ENCODE data around the gene MS4A6E.
"Not testable (repeated sequence)": the region's sequence is repeated elsewhere in the genome, so short reads cannot be mapped to it uniquely, and the experiment has no call there.

Gene MS4A6E, protein sequence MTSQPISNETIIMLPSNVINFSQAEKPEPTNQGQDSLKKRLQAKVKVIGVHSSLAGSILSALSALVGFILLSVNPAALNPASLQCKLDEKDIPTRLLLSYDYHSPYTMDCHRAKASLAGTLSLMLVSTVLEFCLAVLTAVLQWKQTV

DNA sequence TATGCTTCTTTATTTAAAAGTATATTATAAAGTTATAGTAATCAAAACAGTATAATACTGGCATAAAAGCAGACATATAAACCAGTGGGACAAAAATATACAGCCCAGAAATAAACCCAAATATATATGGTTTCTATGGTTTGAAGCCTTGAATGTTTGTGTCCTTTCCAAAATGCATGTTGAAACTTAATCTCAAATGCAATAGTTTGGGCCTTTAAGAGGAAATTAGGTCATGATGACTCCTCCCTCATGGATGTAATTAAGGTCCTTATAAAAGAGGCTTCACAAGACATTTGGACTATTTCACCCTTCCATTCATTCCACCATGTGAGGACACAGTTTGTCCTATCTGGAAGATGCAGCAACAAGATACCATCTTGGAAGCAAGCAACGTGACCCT lies at the start of gene MS4A6E:
Gene MS4A6E (plus strand): TSS at position 301 of the 400 bp plus-strand sequence. CDS start 7,641 bp downstream, outside the sequence.
- no peak for DNase-seq

DNA sequence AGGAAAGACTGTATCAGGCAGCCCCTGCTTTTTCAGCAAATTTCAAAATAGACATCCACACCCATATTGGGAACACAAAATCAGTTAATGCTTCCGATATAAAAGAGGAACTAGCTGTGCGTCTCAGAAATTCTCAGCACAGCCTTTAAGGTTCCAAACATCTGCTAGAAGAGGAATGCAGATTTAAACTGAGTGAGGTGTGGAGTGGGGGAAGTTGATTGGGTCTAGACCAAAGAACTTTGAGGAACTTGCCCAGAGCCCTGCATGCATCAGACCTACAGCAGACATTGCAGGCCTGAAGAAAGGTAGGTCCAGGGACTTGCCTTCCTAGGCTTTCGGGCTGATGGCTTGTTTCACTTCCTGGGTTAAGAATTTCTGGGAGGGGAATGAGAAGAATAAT lies 46.6 kb upstream of the MS4A6E start, which contains the start of gene MS4A4A:
Gene MS4A4A (plus strand): TSS at position 255 of the 400 bp plus-strand sequence. CDS start 10 bp downstream, at position 265.
- no peak for DNase-seq

DNA sequence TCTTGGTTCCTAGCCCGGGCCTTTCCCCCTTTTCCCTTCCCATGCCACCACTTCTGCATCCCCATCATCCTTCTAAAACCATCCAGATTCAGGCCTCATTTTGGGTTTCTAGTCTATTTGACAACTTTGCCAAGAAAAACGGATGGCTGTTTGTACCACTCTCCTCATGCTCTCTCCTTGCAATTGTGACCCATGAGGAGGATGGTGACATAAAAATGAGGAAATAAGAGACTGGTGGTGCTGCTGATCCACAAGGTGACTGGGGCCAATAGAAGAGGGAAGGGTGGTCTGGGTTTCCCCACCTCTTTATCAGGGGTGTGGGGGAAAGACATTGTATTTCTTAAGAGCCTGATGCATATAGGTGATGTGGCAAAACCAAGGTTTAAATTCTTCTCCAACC lies 45.6 kb upstream of the MS4A6E start:
- no peak for DNase-seq

DNA sequence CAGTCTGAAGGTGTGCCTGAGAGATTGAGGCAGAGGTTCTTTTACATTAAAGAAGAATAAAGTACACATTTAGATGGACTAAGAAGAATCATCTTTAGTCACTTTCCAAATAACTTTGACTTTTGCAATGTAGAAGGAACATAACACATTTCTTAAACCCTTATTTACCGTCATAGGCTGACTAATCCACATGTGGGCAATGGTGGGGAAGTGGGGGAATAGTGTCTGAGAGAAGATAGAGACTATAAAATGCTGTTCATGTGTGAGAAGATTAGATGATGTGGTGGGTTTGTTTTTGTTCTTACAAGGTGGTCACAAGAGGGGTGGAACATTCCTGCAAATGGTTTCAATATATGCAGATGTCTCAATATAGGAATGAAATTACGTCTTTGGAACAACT lies 44.8 kb upstream of the MS4A6E start:
- no peak for DNase-seq

DNA sequence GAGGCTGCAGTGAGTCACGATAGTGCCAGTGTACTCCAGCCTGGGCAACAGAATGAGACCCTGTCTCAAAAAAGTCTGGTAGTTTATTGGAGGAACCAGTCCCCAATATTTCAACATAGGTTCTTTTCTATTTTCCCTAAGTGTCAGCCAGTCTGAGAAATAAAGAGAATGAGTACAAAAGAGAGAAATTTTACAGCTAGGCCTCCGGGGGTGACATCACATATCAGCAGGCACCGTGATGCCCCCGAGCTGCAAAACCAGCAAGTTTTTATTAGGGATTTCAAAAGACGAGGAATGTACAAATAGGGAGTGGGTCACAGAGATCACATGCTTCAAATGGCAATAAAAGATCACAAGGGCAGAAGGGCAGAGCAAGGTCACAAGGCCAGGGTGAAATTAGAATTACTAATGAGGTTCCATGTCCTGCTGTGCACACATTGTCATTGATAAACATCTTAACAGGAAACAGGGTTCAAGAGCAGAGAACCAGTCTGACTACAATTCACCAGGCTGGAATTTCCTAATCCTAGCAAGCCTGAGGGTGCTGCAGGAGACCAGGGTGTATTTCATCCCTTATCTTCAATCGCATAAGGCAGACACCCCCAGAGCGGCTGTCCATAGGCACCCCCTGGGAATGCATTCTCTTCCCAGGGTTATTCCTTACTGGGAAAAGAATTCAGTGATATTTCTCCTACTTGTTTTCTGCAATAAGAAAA lies 41.5 kb upstream of the MS4A6E start:
- DNase-seq, result not testable (repeated sequence)

DNA sequence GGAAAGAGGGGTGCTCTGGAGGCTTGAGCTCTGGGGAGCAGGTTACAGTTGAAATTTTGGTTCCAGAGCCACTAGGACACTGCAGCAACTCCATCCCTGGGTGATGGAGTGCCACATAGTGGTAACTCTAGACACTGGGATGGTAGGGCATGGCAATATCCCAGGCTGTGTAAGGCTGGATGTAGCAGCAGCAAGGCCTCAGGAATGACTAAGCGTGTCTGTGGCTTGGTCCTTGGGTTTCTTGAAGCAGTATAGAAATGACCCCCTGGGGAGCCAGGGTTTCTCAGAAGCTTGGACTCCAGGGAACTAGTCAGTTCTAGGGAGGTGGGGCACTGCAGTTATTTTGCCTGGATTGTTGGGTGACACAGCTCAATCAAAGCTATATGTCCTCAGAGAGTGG lies 38.5 kb upstream of the MS4A6E start:
- DNase-seq, result no peak

DNA sequence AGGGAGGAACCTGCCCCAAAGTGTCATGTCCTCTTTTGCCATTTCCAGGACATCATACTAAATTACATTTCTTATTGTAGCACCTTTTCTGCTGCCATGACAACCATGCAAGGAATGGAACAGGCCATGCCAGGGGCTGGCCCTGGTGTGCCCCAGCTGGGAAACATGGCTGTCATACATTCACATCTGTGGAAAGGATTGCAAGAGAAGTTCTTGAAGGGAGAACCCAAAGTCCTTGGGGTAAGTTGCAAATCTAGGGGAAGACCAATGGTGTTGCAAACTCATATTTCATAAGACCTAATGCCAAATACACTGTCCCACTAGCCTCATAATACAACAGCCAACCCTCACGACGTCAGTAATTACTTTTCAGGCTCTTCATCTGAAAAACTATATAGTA lies 34.9 kb upstream of the MS4A6E start:
- no peak for DNase-seq

DNA sequence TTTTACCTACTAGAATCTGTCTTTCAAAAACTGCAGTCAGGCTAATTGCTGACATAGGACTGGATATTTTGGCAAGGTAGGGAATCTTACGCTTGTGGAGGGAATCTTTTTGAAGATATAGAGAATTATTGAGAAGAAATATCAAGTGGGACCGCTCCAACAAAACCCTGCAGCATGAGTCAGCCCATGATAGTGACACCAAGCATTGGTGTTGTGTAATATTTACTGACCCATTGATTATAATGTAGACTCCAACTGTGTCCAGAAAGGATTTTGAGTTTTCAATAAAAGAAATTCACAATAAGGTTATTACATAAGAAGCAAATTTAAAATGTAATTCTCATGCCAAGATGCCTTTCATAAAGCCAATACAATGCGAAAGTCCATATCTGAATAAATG lies 25.9 kb upstream of the MS4A6E start:
- no peak for DNase-seq

DNA sequence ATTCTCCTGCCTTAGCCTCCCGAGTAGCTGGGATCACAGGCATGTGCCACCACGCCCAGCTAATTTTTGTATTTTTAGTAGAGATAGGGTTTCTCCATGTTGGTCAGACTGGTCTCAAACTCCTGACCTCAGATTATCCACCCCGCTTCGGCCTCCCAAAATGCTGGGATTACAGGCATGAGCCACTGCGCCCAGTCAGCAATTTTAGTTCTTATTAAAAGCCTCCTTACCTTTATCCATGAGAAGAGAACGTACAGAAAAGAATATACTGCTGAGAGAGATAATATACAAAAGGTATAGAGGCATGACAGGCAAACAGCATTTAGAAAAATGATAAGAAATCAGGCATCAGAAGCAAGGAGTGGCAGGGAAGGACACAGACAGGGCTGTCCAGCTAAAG lies 25.2 kb upstream of the MS4A6E start:
- DNase-seq, result not testable (repeated sequence)

DNA sequence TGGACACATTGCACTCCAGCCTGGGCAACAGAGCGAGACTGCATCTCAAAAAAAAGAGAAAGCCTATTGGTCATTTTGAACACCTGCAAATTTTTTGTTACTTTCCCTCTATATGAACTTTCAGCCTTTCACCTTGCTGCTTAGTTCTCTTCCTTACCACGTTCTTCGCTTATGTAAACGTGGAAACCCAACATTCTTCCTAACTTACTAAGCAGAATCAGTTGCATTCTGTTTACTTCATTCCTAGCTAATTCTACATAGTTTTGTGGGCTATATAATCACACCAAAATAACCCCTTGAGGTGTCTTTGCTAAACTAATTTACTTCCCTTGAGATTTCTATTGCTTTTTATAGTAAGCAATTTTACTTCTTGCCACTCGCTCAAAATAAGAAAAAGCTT lies 23.4 kb upstream of the MS4A6E start:
- no peak for DNase-seq

DNA sequence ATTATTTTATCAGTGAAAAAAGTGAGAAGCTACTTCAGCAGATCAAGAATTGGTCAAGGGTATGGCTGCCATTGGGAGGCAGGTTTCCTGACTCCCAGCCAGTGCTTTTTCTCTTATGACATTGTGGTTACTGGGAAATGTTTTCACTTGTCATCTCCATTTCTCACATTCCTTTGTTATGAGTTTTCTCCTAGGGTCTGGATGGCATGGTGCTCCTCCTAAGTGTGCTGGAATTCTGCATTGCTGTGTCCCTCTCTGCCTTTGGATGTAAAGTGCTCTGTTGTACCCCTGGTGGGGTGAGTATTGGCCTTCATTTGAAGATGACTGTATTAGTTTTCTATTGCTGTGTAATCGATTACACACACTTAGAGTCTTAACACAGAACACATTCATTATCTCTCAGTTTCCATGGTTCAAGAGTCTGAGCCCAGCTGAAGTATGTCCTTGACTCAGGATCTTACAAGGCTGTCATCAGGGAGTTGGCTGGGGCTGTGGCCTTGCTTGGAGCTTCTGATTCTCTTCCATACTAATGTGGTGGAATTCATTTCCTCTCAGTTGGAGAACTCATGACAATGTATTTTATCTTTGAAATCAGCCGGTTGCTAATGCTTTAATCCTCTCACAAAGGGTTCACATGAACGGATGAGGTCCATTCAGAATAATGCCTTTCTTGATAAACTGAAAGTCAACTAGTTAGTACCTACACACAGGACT lies 21.0 kb upstream of the MS4A6E start:
- DNase-seq, result no peak

DNA sequence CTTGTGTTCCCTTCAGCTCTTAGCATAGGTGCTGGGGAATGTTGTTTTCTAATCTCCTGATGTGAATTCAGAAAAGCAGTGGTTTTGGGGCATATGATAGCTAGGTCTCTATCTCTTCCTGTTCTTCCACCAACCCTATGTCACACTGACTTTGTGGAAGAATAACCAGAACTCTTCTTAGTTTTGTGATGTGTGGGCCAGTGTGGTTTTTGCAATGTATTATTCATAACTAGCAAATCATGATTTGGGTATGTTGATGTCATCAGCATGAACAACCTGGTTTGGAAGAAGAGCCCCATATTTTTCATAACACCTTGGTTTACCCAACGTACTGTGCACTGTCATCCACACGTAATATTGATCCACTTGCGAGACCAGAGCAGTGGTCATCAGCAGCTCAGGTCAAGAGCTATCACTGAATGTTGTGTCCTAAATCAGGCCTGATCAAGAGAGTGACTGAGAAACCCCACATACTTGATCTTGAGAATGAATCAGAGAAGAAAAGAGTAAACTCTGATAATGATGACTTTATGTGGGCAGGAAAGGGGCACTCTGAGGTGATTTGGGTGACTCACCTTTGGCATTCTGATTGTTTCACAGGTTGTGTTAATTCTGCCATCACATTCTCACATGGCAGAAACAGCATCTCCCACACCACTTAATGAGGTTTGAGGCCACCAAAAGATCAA lies 19.4 kb upstream of the MS4A6E start:
- peak; percentile 34 for DNase-seq

DNA sequence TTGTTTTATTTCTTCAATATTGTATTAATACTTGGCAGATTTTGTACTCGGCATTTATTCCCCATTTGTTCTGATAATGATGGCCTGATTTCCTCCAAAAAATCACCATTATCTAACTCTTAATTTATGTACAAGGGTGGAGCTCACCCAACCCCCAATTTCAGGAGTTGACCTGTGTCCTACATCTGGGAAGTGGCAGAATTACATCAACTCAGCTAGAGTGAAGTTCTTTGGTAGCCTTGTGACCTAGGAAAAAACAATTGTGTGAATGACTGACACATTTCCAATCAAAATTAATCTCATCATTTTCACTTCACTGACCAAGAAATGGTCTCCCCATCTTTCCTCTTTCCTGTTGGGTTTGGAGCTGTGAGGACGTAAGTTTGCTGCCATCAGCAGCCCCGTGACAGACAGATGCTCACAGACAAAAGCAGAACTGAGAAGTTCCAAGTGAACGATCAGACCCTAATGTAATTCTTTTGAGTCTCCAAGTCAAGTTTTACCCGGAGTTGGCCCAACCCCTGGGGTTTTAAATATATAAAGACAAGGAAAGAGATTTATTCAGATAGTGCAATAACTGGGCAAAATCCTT lies 16.6 kb upstream of the MS4A6E start:
- DNase-seq, result no peak

DNA sequence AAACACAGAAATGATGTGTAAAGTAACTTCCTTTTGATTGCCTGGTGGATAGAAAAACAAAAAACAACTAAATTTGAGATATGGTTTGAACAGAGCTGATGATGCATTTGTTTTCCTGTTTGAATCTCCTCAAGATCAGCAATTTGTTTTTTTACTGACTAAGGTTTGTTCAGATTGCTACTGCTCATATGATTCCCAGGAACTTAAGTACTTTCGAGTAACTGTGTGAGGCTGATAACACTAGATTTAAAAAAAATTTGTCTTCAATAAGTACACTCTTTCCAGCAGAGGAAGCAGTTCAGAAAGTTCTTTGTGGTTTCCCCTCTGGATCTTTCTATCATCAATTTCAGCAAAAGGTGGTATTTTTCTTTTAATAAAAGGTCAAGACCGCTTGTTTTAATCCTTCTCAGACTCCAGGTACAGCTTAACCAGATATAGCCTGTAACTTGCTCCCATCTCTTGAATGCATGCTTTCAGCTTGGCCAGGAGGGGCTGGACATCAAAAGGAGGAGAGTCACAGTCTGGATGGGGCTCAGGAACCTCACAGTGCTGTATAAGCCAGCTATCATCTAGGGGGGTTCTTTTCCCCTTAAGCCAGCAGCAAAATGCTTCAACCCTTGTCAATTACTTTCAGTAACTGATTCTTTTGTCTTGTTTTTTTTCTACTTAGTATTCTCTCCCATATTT lies 12.3 kb upstream of the MS4A6E start:
- no peak for DNase-seq

DNA sequence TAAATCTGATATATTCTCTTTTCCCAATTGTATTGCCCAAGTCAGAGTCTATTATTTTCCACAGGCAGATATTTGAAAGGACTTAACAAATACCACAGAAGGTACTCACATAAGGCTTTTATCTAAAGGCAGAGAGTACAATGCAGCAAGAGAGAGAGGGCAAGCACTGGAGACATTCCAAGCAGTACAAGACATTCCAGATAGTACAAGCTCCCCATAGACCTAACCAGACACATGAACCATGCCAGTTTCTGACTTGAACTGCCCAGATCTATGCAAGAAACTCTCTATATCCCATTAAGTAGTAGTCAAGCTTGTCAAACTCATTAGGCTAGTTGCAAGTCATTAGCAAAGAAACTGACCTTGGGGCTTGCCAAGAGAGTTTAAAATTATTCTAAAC lies 11.2 kb upstream of the MS4A6E start:
- DNase-seq, result no peak

DNA sequence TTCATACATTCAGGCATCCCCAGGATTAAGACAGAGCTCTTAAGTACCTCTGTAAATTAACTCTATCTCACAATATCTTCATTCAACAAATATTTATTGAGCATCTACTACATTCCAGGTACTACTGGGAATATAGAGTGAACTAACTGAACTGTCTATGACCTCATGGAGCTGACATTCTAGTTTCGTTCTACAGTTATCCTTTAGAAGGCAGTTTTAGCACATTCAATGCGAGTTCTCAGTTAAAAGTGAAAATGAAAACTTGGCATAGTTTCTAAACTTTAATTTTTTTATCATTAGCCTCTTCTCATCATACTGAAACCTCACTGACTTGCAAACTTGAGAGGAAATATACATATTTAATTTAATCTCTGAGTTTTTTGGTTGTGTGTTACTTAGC lies 10.7 kb upstream of the MS4A6E start:
- no peak for DNase-seq

DNA sequence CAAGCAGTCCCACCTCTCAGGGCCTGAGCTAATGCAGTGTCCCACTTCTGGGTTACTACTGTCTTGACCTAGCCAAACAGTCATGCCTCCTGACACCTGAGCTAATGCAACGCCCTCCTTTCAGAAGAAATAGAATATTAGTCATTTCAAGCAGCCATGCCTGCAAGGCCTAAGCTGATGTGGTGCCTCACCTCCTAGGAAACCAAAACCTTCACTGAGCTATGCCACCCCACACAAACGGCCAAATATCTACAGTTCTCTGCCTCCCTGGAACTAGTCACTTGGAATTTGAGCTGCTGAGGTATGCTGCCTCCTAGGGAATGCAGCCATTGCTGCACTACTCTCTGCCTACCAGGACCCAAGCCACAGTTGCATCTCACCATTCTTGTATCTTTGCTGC lies 8.3 kb upstream of the MS4A6E start:
- DNase-seq, result no peak

DNA sequence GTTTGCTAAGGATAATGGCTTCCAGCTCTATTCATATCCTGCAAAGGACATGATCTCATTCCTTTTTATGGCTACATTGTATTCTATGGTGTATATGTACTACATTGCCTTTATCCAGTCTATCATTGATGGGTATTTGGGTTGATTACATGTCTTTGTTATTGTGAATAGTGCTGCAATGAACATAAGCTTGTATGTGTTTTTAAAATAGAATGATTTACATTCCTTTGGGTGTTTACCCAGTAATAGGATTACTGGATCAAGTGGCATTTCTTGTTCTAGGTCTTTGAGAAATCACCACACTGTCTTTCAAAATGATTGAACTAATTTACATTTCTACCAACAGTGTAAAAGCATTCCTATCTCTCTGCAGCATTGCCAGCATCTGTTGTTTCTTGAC lies 6.0 kb upstream of the MS4A6E start:
- DNase-seq, result no peak

DNA sequence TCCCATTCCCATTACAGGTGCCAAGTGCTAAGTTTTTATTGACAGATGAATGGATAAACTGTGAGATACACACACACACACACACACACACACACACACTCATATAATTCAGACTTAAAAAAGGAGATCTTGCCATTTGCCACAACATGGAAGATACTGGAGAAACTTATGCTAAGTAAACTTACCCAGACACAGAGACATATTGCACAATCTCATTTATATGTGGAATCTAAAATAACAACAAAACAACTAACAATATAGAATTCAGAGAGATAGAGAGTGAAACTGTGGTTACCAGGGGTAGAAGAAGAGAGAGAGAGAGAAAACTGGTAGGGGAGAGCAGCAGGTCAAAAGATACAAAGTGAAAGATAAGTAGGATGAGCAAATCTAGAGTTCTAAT lies 1.4 kb downstream of the MS4A6E start:
- DNase-seq, result no peak

DNA sequence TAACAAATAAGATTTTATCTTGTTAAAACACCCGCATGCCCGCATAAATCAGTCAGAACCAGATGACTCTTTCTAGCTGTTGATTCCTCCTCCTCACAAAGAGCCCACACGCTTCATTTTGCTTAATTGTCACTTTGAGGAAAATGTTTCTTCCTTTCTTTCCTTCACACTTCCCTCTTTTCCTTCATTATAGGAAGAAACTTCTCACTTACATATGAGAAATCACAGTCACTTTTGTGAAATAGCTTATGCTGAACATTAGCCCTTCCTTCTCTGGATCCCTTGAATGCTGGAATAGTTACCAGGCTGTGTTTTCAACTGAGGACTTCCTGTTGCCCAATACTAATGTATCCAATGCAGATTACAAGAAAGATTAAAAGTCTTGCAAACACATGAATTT lies 5.8 kb downstream of the MS4A6E start:
- DNase-seq, result no peak

DNA sequence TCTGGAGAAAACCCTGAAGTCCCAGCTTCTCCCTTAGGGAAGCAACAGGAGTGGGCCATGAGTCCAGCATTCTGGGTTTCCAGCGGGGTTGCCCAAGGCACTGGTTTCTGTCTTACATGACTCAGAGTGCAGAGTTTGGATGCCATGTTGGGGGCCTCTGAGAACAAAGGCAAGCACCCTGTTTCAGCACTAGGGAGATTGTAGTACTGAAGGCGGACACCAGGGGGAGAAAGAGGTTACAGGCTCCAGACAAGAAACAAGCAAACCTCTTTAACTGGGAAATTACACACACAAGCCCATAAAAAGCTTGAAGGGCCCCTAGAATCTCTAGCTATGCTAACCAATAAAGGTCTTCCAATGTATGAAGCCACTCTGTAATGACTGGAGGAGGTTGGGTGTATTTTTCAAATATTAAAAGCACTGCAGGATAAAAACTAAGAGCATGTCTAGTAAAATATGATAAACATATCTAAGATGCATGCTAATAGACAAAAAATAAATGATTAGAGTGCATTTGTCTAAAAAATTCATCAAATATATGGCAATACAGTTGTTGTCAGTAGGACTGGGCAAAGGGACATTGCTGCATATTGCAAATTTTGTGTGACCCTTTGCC lies 7.1 kb downstream of the MS4A6E start:
- peak; percentile 86 for DNase-seq

DNA sequence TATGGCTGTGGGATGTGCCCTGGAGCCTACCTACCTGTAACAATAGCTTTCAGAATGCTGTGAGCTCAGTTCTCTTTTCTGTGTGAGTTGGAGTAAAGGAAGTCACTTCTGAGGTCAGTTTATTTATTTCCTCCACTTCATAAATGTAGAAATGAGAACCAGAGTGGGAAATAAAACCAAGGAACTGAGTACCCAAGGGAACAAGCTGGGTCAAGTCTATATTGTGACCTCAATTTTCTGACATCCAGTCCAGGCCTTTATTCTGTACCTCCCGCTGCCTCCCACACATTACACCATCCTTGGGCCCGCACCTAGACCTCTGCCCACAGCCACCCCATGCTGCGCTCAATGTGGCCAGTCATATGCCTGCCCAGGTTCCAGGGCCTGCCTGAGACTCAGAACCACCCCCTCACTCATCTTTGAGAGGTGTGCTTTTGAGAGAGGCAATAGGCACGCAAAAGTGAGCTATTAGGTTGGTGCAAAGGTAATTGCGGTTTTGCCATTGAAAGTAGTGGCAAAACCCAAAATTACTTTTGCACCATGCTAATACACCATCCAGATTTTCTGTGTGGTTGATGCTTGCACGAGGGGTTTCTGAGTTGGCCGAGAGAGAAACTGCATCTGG lies 9.8 kb downstream of the MS4A6E start:
- no peak for DNase-seq

Measured in stimulated activated CD8-positive, alpha-beta memory T cell treated with anti-CD3 and anti-CD28 coated beads, Interleukin-4, amount 100 ng/mL, for 48 hours (primary cell).